PC-9 (cell line): Measurements from ENCODE around the gene CCDC158.

ENCODE experiments used
- EZH2 ChIP-seq: fragments of 200-600 bp; sonication (generic); IDR thresholded peaks from 2 replicates; pipeline ENCODE4 v1.8.0; 2017; ENCODE audit warnings: antibody characterized with exemption, low read depth
- TF ChIP-seq, protein P1 (sequence below): fragments of 200-600 bp; sonication (generic); conservative IDR thresholded peaks from 2 replicates; pipeline ENCODE4 v1.6.1; 2017; ENCODE audit warnings: mixed run types, antibody characterized with exemption, mild to moderate bottlenecking, moderate library complexity

- TF ChIP-seq, protein P1, sequence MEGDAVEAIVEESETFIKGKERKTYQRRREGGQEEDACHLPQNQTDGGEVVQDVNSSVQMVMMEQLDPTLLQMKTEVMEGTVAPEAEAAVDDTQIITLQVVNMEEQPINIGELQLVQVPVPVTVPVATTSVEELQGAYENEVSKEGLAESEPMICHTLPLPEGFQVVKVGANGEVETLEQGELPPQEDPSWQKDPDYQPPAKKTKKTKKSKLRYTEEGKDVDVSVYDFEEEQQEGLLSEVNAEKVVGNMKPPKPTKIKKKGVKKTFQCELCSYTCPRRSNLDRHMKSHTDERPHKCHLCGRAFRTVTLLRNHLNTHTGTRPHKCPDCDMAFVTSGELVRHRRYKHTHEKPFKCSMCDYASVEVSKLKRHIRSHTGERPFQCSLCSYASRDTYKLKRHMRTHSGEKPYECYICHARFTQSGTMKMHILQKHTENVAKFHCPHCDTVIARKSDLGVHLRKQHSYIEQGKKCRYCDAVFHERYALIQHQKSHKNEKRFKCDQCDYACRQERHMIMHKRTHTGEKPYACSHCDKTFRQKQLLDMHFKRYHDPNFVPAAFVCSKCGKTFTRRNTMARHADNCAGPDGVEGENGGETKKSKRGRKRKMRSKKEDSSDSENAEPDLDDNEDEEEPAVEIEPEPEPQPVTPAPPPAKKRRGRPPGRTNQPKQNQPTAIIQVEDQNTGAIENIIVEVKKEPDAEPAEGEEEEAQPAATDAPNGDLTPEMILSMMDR: no peak
- TF ChIP-seq EZH2: no peak
These were observed 21.9 kb upstream of the CCDC158 start for GRCh38 chr4:76442807-76443206.
